ENCODE data around the gene NR2F2. TPM values are rescaled to one million over a fixed set of nuclear protein-coding genes. Genes with fewer than 3 reads are reported as not detected.

The NR2F2 gene
- polyA plus RNA-seq, 1 of the 3 experiments (the other 2 are of a cell fraction): 3.9 TPM

DNA sequence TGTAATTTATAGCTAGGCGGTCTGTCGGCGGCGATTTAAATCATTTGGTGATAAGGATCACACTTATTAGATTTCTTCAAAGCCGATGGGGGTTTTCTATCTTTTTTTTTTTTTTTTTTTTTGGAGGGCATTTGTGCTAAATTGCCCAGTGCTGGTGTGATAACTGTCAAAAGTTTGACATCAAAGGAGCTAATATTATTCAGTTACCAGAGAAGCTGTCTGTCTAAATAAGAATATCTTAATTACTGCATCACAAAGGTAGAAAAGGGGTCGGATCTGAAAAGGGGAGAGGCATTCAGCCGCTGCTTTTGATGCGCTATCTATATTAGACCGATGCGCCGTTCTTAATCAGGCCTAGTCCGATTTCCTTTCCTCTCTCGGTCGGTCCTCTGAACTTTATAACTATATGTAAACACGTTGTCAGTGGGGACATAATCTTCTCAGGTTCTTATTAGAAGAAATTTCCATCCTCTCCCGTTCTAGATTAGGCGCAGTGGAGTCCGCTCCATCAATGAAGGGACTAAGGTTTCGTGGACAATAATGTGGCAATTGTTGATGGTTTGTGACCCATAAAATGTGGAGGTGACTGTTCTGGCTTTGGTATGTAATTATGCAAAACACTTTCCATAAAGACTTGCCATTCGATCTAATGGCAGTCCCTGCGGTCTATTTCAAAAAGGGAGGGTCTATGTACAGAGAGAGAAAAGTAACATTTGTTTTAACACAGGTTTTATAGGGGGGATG, 31.7 kb downstream of the NR2F2 start:
- Histone ChIP-seq H3K4me2 (no peak overlapping the region), H3K4me1 (ENCODE audit: control insufficient read depth in 1 of 2, insufficient read depth in 2 of 2, low read depth in 1 of 2, low read length in 1 of 2) (peaks cover 0 to 1% of the 10 kb centered on the region in 2 experiments; a peak in 1 of 4 replicates), H3K27me3 (ENCODE audit: insufficient read depth) (peaks cover 96% of the 10 kb centered on the region), H3K79me2 (ENCODE audit: insufficient read depth) (no peaks in the 10 kb centered on the region), H3K9me2 (no peaks in the 10 kb centered on the region), H3K27ac (ENCODE audit: low read depth in 2 of 2, low read length in 1 of 2) (no peak overlapping the region), H3K9ac (no peak overlapping the region), H4K20me1 (ENCODE audit: insufficient read depth) (no peaks in the 10 kb centered on the region), H2AFZ (ENCODE audit: low read depth) (no peak overlapping the region), H3K9me3 (no peaks in the 10 kb centered on the region), H3K36me3 (replicated peaks in 1 of 2; ENCODE audit: control insufficient read depth in 1 of 2, insufficient read depth in 2 of 2, low read length in 1 of 2) (no peaks in the 10 kb centered on the region), H3K4me3 (ENCODE audit: low read depth in 2 of 2, low read length in 1 of 2) (no peak overlapping the region), H3F3A (replicated peaks; ENCODE audit: insufficient read depth) (no peaks in the 10 kb centered on the region)
- 35% methylated on average over 21 of the region's 21 CpGs for WGBS (ENCODE audit: low lambda C conversion rate)
- ChIA-PET POLR2A (no interaction called here), CTCF (interaction anchor here (0.6 to 1.5 kb wide), 3 partner anchors 16 to 223 kb away, joined by 3 to 6 read pairs (median 5); no protein-coding TSS in a partner anchor)
- TF ChIP-seq, protein P1, sequence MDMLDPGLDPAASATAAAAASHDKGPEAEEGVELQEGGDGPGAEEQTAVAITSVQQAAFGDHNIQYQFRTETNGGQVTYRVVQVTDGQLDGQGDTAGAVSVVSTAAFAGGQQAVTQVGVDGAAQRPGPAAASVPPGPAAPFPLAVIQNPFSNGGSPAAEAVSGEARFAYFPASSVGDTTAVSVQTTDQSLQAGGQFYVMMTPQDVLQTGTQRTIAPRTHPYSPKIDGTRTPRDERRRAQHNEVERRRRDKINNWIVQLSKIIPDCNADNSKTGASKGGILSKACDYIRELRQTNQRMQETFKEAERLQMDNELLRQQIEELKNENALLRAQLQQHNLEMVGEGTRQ (IDR thresholded peaks at IDR 0.05; ENCODE audit: borderline replicate concordance, low read depth, low read length): no peak
- peak; percentile 13 for DNase-seq

DNA sequence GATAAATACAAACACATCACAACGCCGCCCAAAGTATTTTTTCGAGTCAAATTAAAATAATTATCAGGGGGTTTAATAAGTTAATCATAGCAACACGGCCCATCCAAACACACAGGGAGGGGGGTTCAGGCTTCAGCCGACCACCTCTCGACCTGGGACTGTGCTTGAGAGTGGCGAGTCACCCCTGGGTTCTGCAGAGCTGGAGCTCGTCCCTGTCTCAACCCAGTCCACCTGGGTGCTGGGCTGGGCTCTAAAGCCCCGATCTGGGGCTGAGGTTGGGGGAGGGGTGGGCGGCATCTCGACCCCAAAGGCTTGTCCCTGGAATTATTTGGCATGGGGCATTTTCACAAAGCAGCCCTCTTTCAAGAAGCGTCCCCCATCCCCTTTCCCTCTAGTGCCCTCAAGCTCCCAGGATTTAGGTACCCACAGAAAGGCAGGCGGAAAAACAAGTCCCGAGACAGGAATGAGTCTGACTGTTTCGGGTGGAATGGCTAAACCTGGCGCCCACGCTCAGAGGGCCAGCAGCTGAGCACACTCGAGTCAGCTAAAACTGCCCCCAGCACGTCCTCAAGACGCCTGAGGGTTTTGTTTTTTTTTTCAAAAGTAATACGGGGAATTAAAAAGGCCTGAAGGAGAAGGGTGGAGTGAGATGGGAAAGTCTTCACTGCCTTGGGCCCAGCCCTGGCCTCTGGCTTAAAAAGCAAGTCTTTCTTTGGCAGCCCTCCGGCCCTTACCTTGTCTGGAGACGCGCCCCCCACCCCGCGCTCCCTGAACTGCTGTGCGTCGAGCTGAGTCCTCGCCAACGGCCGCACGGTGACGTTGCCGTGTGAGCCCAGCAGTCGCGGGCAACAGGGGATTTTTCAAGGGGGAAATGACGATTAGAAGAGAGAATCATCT, 32.5 kb downstream of the NR2F2 start:
- Histone ChIP-seq H3K36me3 (replicated peaks in 1 of 2; ENCODE audit: control insufficient read depth in 1 of 2, insufficient read depth in 2 of 2, low read length in 1 of 2) (no peaks in the 10 kb centered on the region), H3K9me3 (no peaks in the 10 kb centered on the region), H3K9me2 (no peaks in the 10 kb centered on the region), H4K20me1 (ENCODE audit: insufficient read depth) (no peaks in the 10 kb centered on the region), H3K4me1 (ENCODE audit: control insufficient read depth in 1 of 2, insufficient read depth in 2 of 2, low read depth in 1 of 2, low read length in 1 of 2) (no peaks in the 10 kb centered on the region), H2AFZ (ENCODE audit: low read depth) (no peak overlapping the region), H3K79me2 (ENCODE audit: insufficient read depth) (no peaks in the 10 kb centered on the region), H3K9ac (no peak overlapping the region), H3K27me3 (ENCODE audit: insufficient read depth) (peaks cover 100% of the 10 kb centered on the region), H3K4me3 (ENCODE audit: low read depth in 2 of 2, low read length in 1 of 2) (no peak overlapping the region), H3K4me2 (no peak overlapping the region), H3K27ac (ENCODE audit: low read depth in 2 of 2, low read length in 1 of 2) (no peak overlapping the region), H3F3A (replicated peaks; ENCODE audit: insufficient read depth) (no peaks in the 10 kb centered on the region)
- TF ChIP-seq MEF2A (IDR thresholded peaks at IDR 0.05; ENCODE audit: borderline replicate concordance, low read depth) (no peak), GATA2 (CRISPR knock-in tag; IDR thresholded peaks at IDR 0.05) (no peak)
- TF ChIP-seq, protein P1 (IDR thresholded peaks at IDR 0.05; ENCODE audit: borderline replicate concordance, low read depth, low read length): no peak
- ChIA-PET POLR2A (no interaction called here), CTCF (interaction anchor here (0.6 to 1.5 kb wide), 4 partner anchors 15 to 223 kb away, joined by 3 to 5 read pairs (median 3); no protein-coding TSS in a partner anchor)
- DNase-seq: peak; percentile 27
- WGBS (ENCODE audit: low lambda C conversion rate): 12% methylated on average over 31 of the region's 37 CpGs

DNA sequence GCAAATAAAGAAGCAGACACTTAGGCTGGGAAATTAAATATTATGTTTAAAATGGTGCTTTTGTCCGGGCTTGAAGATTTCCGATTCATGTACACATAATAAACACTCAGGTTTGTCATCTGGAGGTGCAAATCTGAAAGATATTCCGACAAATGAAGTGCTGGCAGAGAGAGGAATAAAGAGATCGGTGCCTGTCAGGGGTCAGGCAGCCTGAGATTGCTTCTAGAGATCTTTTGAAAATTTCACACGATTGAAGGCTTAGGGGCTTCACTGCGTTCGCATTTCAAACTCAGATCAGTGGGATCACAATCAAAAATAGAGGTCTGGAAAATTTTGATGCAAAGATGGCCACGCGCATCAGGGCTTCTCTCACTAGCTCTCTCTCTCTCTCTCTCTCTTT, 33.2 kb downstream of the NR2F2 start:
- ChIA-PET POLR2A (no interaction called here), CTCF (interaction anchor here (0.7 to 1.1 kb wide), 2 partner anchors 35 to 222 kb away, joined by 3 read pairs; no protein-coding TSS in a partner anchor)
- no peaks in the 10 kb centered on the region for H3F3A ChIP-seq (replicated peaks; ENCODE audit: insufficient read depth)
- H3K9me3 ChIP-seq: no peaks in the 10 kb centered on the region
- H3K4me2 ChIP-seq: no peak overlapping the region
- no peaks in the 10 kb centered on the region for H3K4me1 ChIP-seq (ENCODE audit: control insufficient read depth in 1 of 2, insufficient read depth in 2 of 2, low read depth in 1 of 2, low read length in 1 of 2)
- peaks cover 100% of the 10 kb centered on the region for H3K27me3 ChIP-seq (ENCODE audit: insufficient read depth)
- DNase-seq: peak; percentile 7
- 16% methylated on average over 9 of the region's 9 CpGs for WGBS (ENCODE audit: low lambda C conversion rate)
- H3K79me2 ChIP-seq (ENCODE audit: insufficient read depth): no peaks in the 10 kb centered on the region
- H3K36me3 ChIP-seq (replicated peaks in 1 of 2; ENCODE audit: control insufficient read depth in 1 of 2, insufficient read depth in 2 of 2, low read length in 1 of 2): no peaks in the 10 kb centered on the region
- H4K20me1 ChIP-seq (ENCODE audit: insufficient read depth): no peaks in the 10 kb centered on the region
- no peaks in the 10 kb centered on the region for H3K9me2 ChIP-seq
- H2AFZ ChIP-seq (ENCODE audit: low read depth): no peak overlapping the region
- H3K9ac ChIP-seq: no peak overlapping the region
- H3K27ac ChIP-seq (ENCODE audit: low read depth in 2 of 2, low read length in 1 of 2): no peak overlapping the region
- H3K4me3 ChIP-seq (ENCODE audit: low read depth in 2 of 2, low read length in 1 of 2): no peak overlapping the region
- TF ChIP-seq NFIC (IDR thresholded peaks at IDR 0.05; ENCODE audit: borderline replicate concordance): no peak
- TF ChIP-seq, protein P2, sequence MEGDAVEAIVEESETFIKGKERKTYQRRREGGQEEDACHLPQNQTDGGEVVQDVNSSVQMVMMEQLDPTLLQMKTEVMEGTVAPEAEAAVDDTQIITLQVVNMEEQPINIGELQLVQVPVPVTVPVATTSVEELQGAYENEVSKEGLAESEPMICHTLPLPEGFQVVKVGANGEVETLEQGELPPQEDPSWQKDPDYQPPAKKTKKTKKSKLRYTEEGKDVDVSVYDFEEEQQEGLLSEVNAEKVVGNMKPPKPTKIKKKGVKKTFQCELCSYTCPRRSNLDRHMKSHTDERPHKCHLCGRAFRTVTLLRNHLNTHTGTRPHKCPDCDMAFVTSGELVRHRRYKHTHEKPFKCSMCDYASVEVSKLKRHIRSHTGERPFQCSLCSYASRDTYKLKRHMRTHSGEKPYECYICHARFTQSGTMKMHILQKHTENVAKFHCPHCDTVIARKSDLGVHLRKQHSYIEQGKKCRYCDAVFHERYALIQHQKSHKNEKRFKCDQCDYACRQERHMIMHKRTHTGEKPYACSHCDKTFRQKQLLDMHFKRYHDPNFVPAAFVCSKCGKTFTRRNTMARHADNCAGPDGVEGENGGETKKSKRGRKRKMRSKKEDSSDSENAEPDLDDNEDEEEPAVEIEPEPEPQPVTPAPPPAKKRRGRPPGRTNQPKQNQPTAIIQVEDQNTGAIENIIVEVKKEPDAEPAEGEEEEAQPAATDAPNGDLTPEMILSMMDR (IDR thresholded peaks at IDR 0.05): no peak
- TF ChIP-seq FOXM1 (IDR thresholded peaks at IDR 0.05; ENCODE audit: low read depth): no peak
- TF ChIP-seq, protein P3, sequence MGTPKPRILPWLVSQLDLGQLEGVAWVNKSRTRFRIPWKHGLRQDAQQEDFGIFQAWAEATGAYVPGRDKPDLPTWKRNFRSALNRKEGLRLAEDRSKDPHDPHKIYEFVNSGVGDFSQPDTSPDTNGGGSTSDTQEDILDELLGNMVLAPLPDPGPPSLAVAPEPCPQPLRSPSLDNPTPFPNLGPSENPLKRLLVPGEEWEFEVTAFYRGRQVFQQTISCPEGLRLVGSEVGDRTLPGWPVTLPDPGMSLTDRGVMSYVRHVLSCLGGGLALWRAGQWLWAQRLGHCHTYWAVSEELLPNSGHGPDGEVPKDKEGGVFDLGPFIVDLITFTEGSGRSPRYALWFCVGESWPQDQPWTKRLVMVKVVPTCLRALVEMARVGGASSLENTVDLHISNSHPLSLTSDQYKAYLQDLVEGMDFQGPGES (IDR thresholded peaks at IDR 0.05; ENCODE audit: low read depth, low read length): no peak
- no peak for TF ChIP-seq TAF1 (IDR thresholded peaks at IDR 0.05; ENCODE audit: borderline replicate concordance, low read depth, low read length)
